ENCODE results near the gene SOS2. TPM values are rescaled to one million over a fixed set of nuclear protein-coding genes. Genes with fewer than 3 reads are reported as not detected.
"Not testable (repeated sequence)": the region's sequence is repeated elsewhere in the genome, so short reads cannot be mapped to it uniquely, and the experiment has no call there.

The SOS2 gene
- total RNA-seq, 1 experiment from 2014 or later = 13.9 TPM

- Mint-ChIP-seq H3K27ac (ENCODE audit: unreplicated experiment) (no peak overlapping the region), H3K4me1 (ENCODE audit: low read depth, unreplicated experiment) (no peaks in the 10 kb centered on the region), H3K27me3 (ENCODE audit: insufficient read depth, unreplicated experiment) (no peaks in the 10 kb centered on the region), H3K4me3 (ENCODE audit: unreplicated experiment) (no peak overlapping the region), H3K9me3 (ENCODE audit: unreplicated experiment) (no peaks in the 10 kb centered on the region), H3K36me3 (ENCODE audit: insufficient read depth, unreplicated experiment) (no peaks in the 10 kb centered on the region)
- no peak for DNase-seq
- TF ChIP-seq, protein P1, sequence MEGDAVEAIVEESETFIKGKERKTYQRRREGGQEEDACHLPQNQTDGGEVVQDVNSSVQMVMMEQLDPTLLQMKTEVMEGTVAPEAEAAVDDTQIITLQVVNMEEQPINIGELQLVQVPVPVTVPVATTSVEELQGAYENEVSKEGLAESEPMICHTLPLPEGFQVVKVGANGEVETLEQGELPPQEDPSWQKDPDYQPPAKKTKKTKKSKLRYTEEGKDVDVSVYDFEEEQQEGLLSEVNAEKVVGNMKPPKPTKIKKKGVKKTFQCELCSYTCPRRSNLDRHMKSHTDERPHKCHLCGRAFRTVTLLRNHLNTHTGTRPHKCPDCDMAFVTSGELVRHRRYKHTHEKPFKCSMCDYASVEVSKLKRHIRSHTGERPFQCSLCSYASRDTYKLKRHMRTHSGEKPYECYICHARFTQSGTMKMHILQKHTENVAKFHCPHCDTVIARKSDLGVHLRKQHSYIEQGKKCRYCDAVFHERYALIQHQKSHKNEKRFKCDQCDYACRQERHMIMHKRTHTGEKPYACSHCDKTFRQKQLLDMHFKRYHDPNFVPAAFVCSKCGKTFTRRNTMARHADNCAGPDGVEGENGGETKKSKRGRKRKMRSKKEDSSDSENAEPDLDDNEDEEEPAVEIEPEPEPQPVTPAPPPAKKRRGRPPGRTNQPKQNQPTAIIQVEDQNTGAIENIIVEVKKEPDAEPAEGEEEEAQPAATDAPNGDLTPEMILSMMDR (IDR thresholded peaks at IDR 0.05; ENCODE audit: insufficient read depth in 1 of 2, low read depth in 1 of 2, low read length in 1 of 2, severe bottlenecking in 1 of 2, unreplicated experiment in 1 of 2) = no peak
- H3K9me3 ChIP-seq = no peaks in the 10 kb centered on the region
- no peaks in the 10 kb centered on the region for H3K36me3 ChIP-seq (ENCODE audit: control insufficient read depth, insufficient read depth, low read length)
- no TSS peak for BruUV-seq (replicated peaks)
- H3K4me1 ChIP-seq = no peaks in the 10 kb centered on the region
- CTCF ChIA-PET = no interaction called here
- intact Hi-C loops (cut with micrococcal nuclease; ENCODE audit: unreplicated experiment) = no loop called here
- POLR2A ChIA-PET = no interaction called here
- H3K27me3 ChIP-seq (replicated peaks; ENCODE audit: control insufficient read depth, insufficient read depth, low read length) = no peaks in the 10 kb centered on the region
- H3K4me3 ChIP-seq (ENCODE audit: low read depth, low read length) = no peak overlapping the region
These were observed 147.7 kb downstream of the SOS2 start for GRCh38 chr14:50083467-50084337.

DNA sequence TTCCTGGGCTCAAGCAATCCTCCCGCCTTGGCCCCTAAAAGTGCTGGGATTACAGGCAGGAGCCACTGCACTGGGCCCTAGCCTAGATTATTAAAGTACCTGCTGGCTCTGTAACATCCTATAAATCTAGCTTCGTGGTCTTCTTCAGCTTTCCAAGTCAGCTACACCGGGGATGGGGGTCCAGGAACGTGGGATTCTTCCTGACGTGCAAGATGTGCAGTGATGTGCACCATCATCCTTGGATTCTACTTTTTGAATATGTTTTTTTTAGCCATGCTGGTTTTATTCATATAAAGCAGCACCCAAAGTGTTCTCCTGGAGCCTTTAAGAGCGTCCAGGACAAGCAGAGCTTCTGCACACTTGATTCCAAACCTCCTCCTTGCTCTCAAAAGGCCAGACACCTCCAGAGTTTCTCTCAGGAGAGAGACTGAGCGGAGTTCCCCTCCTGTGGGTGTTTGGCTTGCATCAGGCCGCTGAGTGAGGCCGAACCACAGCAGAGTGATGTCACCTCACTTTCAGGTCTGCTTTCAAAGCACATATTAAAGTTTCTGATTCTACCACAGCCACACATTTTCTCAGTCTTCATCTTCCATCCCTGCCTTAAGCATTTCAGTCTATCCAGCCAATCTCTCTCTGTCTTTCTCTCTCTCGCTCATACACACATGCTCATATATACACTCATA, 148.5 kb downstream of the SOS2 start:
- CTCF ChIA-PET = no interaction called here
- Mint-ChIP-seq H3K9me3 (ENCODE audit: unreplicated experiment) (no peaks in the 10 kb centered on the region), H3K27ac (ENCODE audit: unreplicated experiment) (no peak overlapping the region), H3K36me3 (ENCODE audit: insufficient read depth, unreplicated experiment) (no peaks in the 10 kb centered on the region), H3K4me3 (ENCODE audit: unreplicated experiment) (no peak overlapping the region), H3K27me3 (ENCODE audit: insufficient read depth, unreplicated experiment) (no peaks in the 10 kb centered on the region), H3K4me1 (ENCODE audit: low read depth, unreplicated experiment) (no peaks in the 10 kb centered on the region)
- H3K4me1 ChIP-seq = no peaks in the 10 kb centered on the region
- no peak overlapping the region for H3K4me3 ChIP-seq (ENCODE audit: low read depth, low read length)
- H3K9me3 ChIP-seq = no peaks in the 10 kb centered on the region
- H3K36me3 ChIP-seq (ENCODE audit: control insufficient read depth, insufficient read depth, low read length) = no peaks in the 10 kb centered on the region
- DNase-seq = no peak
- TF ChIP-seq, protein P1 (IDR thresholded peaks at IDR 0.05; ENCODE audit: insufficient read depth in 1 of 2, low read depth in 1 of 2, low read length in 1 of 2, severe bottlenecking in 1 of 2, unreplicated experiment in 1 of 2) = no peak
- POLR2A ChIA-PET = no interaction called here
- no TSS peak for BruUV-seq (replicated peaks)
- no peaks in the 10 kb centered on the region for H3K27me3 ChIP-seq (replicated peaks; ENCODE audit: control insufficient read depth, insufficient read depth, low read length)
- intact Hi-C loops (cut with micrococcal nuclease; ENCODE audit: unreplicated experiment) = no loop called here

DNA sequence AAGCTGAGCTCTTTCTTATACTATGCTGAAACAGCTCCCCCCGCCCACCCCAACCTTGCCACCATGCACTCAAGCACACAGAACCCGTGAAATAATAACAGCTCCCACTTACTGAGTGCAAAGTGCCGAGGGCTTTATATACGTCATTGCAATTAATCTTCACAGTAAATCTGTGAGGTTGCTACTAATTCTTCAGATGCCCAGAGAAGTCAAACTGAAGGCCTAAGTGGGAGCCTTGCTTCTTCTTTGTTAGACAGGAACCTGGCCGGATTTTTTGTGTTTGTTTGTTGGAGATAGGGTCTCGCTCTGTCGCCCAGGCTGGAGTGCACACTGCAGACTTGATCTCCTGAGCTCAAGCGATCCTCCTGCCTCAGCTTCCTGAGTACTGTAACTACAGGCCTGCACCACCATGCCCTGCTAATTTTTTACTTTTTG, 149.1 kb downstream of the SOS2 start:
- Mint-ChIP-seq H3K9me3 (ENCODE audit: unreplicated experiment) (no peaks in the 10 kb centered on the region), H3K27ac (ENCODE audit: unreplicated experiment) (no peak overlapping the region), H3K27me3 (ENCODE audit: insufficient read depth, unreplicated experiment) (no peaks in the 10 kb centered on the region), H3K36me3 (ENCODE audit: insufficient read depth, unreplicated experiment) (no peaks in the 10 kb centered on the region), H3K4me3 (ENCODE audit: unreplicated experiment) (no peak overlapping the region), H3K4me1 (ENCODE audit: low read depth, unreplicated experiment) (no peaks in the 10 kb centered on the region)
- intact Hi-C loops (cut with micrococcal nuclease; ENCODE audit: unreplicated experiment) = no loop called here
- POLR2A ChIA-PET = no interaction called here
- TF ChIP-seq, protein P1 (IDR thresholded peaks at IDR 0.05; ENCODE audit: insufficient read depth in 1 of 2, low read depth in 1 of 2, low read length in 1 of 2, severe bottlenecking in 1 of 2, unreplicated experiment in 1 of 2) = no peak
- Histone ChIP-seq H3K4me3 (ENCODE audit: low read depth, low read length) (no peak overlapping the region), H3K36me3 (ENCODE audit: control insufficient read depth, insufficient read depth, low read length) (no peaks in the 10 kb centered on the region), H3K4me1 (no peaks in the 10 kb centered on the region), H3K9me3 (no peaks in the 10 kb centered on the region), H3K27me3 (replicated peaks; ENCODE audit: control insufficient read depth, insufficient read depth, low read length) (no peaks in the 10 kb centered on the region)
- no peak for DNase-seq
- CTCF ChIA-PET = no interaction called here
- BruUV-seq (replicated peaks) = no TSS peak

DNA sequence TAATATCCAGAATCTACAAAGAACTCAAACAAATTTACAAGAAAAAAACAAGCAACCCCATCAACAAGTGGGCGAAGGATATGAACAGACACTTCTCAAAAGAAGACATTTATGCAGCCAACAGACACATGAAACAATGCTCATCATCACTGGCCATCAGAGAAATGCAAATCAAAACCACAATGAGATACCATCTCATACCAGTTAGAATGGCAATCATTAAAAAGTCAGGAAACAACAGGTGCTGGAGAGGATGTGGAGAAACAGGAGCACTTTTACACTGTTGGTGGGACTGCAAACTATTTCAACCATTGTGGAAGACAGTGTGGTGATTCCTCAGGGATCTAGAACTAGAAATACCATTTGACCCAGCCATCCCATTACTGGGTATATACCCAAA, 152.3 kb downstream of the SOS2 start:
- H3K36me3 ChIP-seq (ENCODE audit: control insufficient read depth, insufficient read depth, low read length); intact Hi-C loops (cut with micrococcal nuclease; ENCODE audit: unreplicated experiment); H3K4me1 Mint-ChIP-seq (ENCODE audit: low read depth, unreplicated experiment); H3K9me3 Mint-ChIP-seq (ENCODE audit: unreplicated experiment); H3K4me1 ChIP-seq; H3K36me3 Mint-ChIP-seq (ENCODE audit: insufficient read depth, unreplicated experiment); H3K27me3 ChIP-seq (replicated peaks; ENCODE audit: control insufficient read depth, insufficient read depth, low read length); BruUV-seq (replicated peaks); H3K27me3 Mint-ChIP-seq (ENCODE audit: insufficient read depth, unreplicated experiment); H3K9me3 ChIP-seq; H3K4me3 Mint-ChIP-seq (ENCODE audit: unreplicated experiment); POLR2A ChIA-PET; H3K27ac Mint-ChIP-seq (ENCODE audit: unreplicated experiment); H3K4me3 ChIP-seq (ENCODE audit: low read depth, low read length); CTCF ChIA-PET; DNase-seq: not testable (repeated sequence)

- H3K9me3 Mint-ChIP-seq (ENCODE audit: unreplicated experiment); H3K4me3 ChIP-seq (ENCODE audit: low read depth, low read length); H3K36me3 Mint-ChIP-seq (ENCODE audit: insufficient read depth, unreplicated experiment); BruUV-seq (replicated peaks); H3K27me3 Mint-ChIP-seq (ENCODE audit: insufficient read depth, unreplicated experiment); CTCF ChIA-PET; H3K9me3 ChIP-seq; DNase-seq; H3K27me3 ChIP-seq (replicated peaks; ENCODE audit: control insufficient read depth, insufficient read depth, low read length); POLR2A ChIA-PET; H3K27ac Mint-ChIP-seq (ENCODE audit: unreplicated experiment); H3K36me3 ChIP-seq (ENCODE audit: control insufficient read depth, insufficient read depth, low read length); H3K4me3 Mint-ChIP-seq (ENCODE audit: unreplicated experiment); intact Hi-C loops (cut with micrococcal nuclease; ENCODE audit: unreplicated experiment): not testable (repeated sequence)
- H3K4me1 ChIP-seq = peaks cover 31% of the 10 kb centered on the region
- peaks cover 28% of the 10 kb centered on the region for H3K4me1 Mint-ChIP-seq (ENCODE audit: low read depth, unreplicated experiment)
These were observed 157.7 kb downstream of the SOS2 start for GRCh38 chr14:50073663-50074062.

Data from Caco-2 (cell line).